NCI-H1694 treated with DMSO at 0.1 percent for 48 hours (cell line): Measurements from ENCODE around the gene SSBP1.
"Not testable (repeated sequence)": the region's sequence is repeated elsewhere in the genome, so short reads cannot be mapped to it uniquely, and the experiment has no call there.

Source experiments
- DNase-seq: peaks from one replicate; lab custom pipeline; 2025; lab: John Stamatoyannopoulos, UW

Gene SSBP1

DNA sequence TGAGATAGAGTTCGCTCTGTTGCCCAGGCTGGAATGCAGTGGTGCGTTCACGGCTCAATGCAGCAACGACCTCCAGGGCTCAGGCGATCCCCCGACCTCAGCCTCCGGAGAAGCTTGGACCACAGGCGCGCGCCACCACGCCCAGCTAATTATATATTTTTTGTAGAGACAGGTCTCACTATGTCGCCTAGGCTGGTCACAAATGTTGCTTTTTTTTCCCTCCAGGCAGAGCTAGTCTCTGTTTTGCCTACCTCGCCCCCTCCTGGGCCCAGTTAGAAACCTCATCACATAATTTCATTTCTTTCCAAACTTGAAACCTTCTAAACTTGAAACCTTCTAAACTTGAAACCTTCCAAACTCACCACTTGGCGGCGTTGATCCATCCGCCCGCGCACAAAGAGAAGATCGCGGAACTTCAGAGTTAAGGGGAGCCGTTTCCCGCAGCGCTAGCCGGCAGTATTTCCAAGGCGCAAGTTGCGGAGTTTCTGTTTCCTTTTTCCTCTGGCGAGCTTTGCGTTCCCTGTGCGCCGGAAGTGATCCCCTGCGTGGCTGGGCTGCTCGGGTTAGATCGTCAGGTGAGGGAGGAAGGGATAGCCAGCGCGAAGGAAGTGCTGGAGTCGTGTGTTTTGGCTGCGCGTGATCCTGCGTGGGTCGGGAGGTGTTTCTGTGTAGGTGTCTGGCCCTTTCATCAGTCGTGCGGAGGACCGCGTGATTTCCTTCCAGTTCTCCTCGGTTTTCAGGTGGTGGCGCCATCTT lies at the start of gene SSBP1:
TSS of gene SSBP1 (plus strand) at position 523 of the 756 bp plus-strand sequence. CDS start 809 bp downstream, outside the sequence.
- peak; percentile 96 for DNase-seq

DNA sequence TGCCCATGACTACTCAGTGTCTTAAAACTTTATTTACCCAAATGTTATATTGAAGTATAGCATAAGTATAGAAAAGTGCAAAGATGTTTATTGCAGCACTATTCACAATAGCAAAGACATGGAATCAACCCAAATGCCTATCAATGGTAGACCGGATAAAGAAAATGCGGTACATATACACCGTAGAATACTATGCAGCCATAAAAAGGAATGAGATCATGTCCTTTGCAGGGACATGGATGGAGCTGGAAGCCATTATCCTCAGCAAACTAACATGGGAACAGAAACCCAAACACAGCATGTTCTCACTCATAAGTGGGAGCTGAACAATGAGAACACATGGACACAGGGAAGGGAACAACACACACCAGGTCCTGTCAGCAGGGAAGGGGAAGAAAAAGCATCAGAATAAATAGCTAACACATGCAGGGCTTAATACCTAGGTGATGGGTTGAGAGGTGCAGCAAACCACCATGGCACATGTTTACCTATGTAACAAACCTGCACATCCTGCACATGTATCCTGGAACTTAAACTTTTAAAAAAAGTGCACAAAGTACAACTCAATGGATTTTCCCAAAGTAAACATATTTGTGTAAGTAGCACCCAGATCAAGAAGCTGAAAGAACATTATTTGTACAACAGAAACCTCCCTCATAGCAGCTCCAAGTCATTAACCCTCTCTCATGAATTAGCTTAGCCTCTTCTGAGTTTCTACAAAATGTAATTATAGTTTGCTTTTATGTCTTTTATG lies 48.9 kb upstream of the SSBP1 start:
- DNase-seq = not testable (repeated sequence)

GRCh38 chr7:141691540-141691939 lies 46.6 kb upstream of the SSBP1 start:
- DNase-seq = no peak

GRCh38 chr7:141691961-141692360 lies 46.2 kb upstream of the SSBP1 start:
- DNase-seq = no peak

GRCh38 chr7:141693082-141693481 lies 45.1 kb upstream of the SSBP1 start:
- DNase-seq = no peak

DNA sequence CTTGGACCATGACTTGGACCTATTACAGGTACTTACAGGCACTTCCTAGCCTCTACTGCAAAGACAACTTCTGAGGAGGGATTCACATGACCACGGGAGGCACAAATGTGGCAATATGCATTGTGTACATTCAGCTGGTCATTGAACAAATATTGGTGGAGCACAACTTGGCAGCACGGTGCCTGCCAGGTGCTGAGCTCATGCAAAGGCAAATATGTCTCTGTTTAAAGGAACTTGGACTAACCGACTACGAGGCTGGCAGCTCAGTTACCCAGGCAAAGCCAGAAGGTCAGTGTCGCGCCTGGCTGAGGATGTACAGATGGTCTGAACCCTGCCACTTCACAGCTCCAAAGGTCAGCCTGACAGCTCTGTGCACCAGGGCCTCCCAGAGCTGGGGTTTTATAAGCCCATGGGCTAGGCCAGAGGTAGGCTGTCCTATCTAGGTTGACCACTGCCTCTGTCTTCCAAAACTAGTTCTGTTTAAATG lies 42.3 kb upstream of the SSBP1 start:
- DNase-seq = no peak

DNA sequence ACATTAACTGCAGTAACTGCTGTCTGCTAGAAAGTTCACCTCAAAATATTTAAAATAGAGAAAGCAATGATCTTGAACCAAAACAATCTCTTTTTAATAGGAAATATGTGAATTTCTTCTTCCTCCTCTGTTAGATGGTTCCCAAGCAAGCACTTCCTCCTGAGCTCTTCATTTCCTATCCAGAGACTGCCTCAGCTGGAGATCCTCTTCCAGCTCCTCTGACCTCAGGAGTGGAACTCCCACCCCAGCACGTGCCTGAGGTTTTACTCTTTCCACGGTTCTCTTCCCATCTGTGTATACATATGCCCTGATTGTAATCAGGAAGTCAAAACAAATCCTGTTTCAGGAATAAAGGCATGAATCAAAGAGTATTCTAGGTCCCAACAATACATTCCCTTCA lies 41.8 kb upstream of the SSBP1 start:
- DNase-seq = no peak

DNA sequence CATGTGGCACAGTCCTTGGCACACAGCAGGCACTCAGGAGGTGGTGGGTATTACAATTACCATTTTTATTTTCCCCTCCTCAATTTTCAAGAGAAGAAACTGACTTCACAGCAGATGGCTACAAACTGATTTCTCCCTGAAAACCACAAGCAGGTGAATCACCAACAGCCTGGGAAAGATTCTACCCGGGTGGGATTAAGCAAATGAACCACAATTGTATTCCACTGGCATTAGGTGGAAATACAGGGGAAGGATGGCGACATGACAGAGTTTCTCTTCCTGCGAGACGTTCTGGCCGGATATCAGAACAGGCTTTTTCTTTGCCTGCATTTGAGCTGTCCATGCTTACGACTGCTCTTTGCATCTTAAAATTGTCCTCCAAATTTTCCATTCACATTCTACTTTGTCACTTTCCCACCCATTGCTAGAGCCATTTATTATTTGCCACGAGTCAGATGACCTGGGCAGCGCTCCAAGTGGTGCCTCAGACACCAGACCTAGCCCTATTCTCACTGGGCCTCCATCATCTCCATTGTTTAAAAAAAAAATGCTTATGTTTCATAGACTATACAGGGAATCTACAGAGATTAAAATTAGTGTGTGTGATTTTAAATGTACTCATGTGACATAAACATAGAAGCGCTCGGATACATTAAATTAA lies 40.8 kb upstream of the SSBP1 start:
- DNase-seq = no peak

DNA sequence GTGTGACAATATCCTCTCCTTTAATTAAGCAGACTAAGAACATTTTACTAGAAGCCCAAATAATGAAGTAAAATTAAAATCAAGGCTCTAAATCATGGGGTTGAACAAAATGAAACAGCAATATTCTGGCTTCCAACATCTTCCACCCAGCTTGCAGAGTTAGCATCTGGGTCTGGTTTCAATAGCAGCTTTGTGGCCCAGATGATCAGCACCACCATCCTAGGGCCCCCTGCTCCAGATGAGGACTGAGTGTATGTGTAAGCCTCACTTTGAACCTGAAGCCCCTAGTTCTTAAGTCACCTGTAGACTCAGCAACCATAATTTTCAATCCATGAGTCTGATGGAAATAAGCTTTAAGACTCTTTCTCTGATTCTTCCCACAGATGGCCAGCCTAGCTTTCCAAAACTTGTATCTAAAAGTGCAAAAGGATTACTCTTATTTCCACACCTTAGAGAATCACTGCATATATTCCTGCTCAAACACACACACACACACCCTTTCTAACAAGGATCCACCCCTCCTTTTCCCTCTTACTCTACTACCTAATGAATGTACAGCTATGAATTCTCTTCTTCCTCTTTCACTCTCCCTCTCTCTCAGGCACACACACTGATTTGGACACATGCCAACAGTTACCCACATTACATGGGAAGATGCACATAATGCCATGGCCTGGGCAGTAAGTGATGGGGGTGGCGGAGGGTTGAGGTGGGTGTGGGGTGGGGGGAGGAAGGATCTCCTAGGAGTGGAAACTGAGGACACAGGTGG lies 39.7 kb upstream of the SSBP1 start:
- no peak for DNase-seq

DNA sequence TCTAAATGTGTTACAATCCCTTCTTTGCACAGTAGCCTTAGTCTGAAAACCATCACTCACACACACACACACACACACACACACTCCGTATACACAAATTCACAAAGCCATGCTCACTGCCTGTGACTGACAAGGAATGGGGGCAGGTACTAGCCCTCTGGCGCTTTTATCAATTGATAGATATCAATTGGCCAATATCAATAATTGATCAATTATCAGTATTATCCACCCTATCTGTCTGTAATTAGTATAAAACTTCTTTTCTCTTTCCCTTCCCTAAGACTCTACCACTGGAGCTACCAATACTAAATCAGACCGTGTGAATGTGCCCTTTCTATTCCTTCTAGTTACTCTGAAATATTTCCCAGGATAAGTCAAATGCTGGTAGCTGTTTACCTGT lies 38.3 kb upstream of the SSBP1 start:
- no peak for DNase-seq

- DNase-seq = no peak
Observed at GRCh38 chr7:141700296-141700847, 37.8 kb upstream of the SSBP1 start.

DNA sequence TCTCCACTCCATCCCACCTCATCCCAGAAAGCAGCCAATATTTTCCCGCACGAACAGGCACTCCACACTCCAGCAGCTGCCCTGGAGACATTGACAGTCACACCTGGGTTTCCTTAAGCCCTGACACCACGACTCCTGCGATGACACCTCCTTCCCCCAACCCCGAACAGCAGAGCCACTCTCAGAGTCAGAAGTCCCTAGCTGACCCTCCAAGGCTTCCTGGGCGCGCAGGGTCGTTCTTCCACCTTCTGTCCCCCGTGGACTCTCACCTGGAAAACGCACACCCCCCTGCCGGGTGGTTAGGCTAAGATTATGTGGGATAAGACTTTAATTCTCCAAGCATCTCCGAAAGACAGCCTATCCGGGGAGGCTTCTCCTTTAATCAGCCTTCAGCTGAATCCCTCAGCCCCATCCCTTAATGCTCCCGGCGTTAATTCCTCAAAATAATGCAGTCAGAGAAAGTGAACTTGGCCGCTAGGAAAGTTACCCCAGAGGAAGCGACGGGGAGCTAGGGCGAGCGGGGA lies 37.2 kb upstream of the SSBP1 start:
- DNase-seq = no peak

DNA sequence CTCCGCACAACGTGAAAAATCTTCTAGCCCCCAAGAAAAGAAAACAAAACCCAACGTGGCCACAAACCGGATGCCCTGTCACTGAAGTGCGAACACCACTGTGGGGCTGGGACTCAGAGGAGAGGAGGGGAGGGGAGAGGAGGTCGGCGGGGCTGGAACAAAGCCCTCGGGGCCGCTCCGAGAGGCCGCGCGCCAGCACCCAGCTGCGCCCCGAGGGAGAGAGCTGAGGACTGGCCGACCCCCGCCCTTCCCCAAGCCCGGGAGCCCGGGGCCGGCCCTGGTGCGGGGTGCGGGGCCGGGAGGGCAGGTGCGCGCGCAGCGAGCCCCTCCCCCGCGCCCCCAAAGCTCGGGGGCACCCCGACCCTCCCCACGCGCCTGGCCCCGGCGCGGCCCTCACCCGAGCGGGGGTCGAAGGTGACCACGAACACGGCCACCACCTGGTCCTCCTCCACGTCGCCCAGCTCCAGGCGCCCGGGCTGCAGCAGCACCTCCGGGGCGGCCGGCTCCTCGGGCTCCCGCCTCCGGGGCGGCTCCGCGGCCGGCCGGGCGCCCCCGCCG lies 36.6 kb upstream of the SSBP1 start:
- no peak for DNase-seq

GRCh38 chr7:141702047-141702567 lies 36.1 kb upstream of the SSBP1 start, which contains the start of gene DENND11:
Gene DENND11, minus strand, starts transcription at chr7:141702166. Its CDS starts 13 bp downstream, at chr7:141702153.
- no peak for DNase-seq

DNA sequence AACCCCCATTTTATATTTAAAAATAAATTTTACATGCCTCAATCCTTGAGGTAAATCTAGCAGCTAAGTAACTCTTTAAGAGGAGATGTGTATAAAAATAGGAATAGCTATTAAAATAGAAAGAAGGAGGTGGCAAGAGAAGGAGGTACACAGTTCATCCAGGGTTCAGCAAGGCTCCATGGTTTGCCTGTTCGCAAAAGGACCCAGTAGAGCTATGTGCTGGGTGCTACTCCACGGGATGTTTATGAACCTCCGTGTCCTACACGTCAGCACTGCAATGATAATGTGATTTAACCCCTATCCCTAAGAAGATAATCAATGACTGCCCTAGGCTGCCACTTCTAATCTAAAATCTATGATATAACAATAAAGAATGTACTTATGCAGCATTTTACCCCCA lies 35.3 kb upstream of the SSBP1 start:
- DNase-seq = no peak

- no peak for DNase-seq
Observed at GRCh38 chr7:141704112-141704511, 34.0 kb upstream of the SSBP1 start.

- DNase-seq = no peak
Observed at GRCh38 chr7:141704741-141705140, 33.4 kb upstream of the SSBP1 start.

- no peak for DNase-seq
Observed at GRCh38 chr7:141706239-141707064, 31.7 kb upstream of the SSBP1 start.

DNA sequence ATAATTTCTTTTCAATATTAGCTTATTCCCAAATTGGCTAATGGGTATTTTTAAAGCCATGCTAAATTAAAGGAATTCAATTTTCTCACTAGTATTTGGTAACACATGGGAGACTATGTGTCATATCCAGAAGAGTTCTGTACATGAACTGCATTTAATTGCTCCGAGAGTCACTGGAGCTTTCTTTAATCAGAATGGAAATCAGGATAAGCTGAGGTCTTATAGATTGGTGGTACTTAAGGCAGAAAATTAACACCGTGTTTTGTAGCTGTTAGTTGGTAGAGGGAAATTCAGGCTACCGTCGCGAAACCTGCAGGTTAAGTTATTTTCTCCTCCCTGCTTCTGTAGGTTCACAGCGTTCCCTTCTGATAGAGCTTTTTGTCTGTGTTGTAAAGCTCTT lies 29.8 kb upstream of the SSBP1 start, which contains the start of gene WEE2:
TSS of gene WEE2 (plus strand) at position 3 of the 400 bp plus-strand sequence. CDS start 406 bp downstream, outside the sequence.
- no peak for DNase-seq

- DNase-seq = no peak
Observed at GRCh38 chr7:141709318-141709717, 28.8 kb upstream of the SSBP1 start.
